CD14-positive monocyte (primary cell): ENCODE measurements around the gene MYO7A. TPM values are rescaled to one million over a fixed set of nuclear protein-coding genes. Genes with fewer than 3 reads are reported as not detected.

Experiments
- DNase-seq, 3 donors: peaks; one replicate each; pipeline ENCODE4 v3.0.0-alpha.2; 2011 to 2022
- H2AFZ ChIP-seq: 2 replicates; pipeline ENCODE4 v1.6.0; 2012; ENCODE audit warnings: mild to moderate bottlenecking, low read depth, low read length, inconsistent platforms; ENCODE audit not compliant: insufficient read depth, poor library complexity, severe bottlenecking
- H3K27ac ChIP-seq, 2 donors: 1 replicate in 1 of 2; 2 replicates in 1 of 2; pipeline ENCODE4 v1.5.1; 2012 to 2013; ENCODE audit warnings: low read length in 2 of 2, control low read depth in 1 of 2, inconsistent platforms in 1 of 2, low read depth in 1 of 2, mild to moderate bottlenecking in 1 of 2
- H3K27me3 ChIP-seq, 2 donors: one replicate each; pipeline versions ENCODE4 v1.6.0 to v1.6.1; 2011 to 2013; ENCODE audit warnings: low read length in 2 of 2; ENCODE audit not compliant: control insufficient read depth in 2 of 2, insufficient read depth in 2 of 2
- H3K36me3 ChIP-seq, 2 donors: replicated peaks in 1 of 2; 1 replicate in 1 of 2; 2 replicates in 1 of 2; pipeline versions ENCODE4 v1.5.1 to v1.6.1; 2012 to 2013; ENCODE audit warnings: low read length in 2 of 2, control low read depth in 1 of 2, inconsistent platforms in 1 of 2, mild to moderate bottlenecking in 1 of 2; ENCODE audit not compliant: insufficient read depth in 2 of 2, control insufficient read depth in 1 of 2
- H3K4me1 ChIP-seq, 2 donors: 1 replicate in 1 of 2; 2 replicates in 1 of 2; pipeline versions ENCODE4 v1.5.1 to v1.6.1; 2012 to 2013; ENCODE audit warnings: low read length in 2 of 2, control low read depth in 1 of 2, inconsistent platforms in 1 of 2, mild to moderate bottlenecking in 1 of 2, moderate library complexity in 1 of 2; ENCODE audit not compliant: insufficient read depth in 2 of 2, control insufficient read depth in 1 of 2
- H3K4me2 ChIP-seq: replicated peaks from 2 replicates; pipeline ENCODE3; 2012; ENCODE audit warnings: low read length, moderate library complexity, mild to moderate bottlenecking; ENCODE audit not compliant: poor library complexity, severe bottlenecking; ENCODE audit errors: extremely low read depth
- H3K4me3 ChIP-seq, 3 experiments: fragments of 200-600 bp in 1 of 3; sonication (generic) in 1 of 3; replicated peaks in 1 of 3; 1 replicate in 2 of 3; 2 replicates in 1 of 3; pipeline ENCODE4 v1.5.1; 2011 to 2013; ENCODE audit warnings: low read length in 3 of 3, mild to moderate bottlenecking in 3 of 3, control low read depth in 2 of 3, low read depth in 2 of 3, inconsistent platforms in 1 of 3, moderate library complexity in 1 of 3
- H3K79me2 ChIP-seq: 2 replicates; pipeline ENCODE4 v1.6.0; 2012; ENCODE audit warnings: mild to moderate bottlenecking, control low read depth, inconsistent platforms, low read length, moderate library complexity; ENCODE audit not compliant: insufficient read depth
- H3K9ac ChIP-seq: 2 replicates; pipeline ENCODE4 v1.6.0; 2017; ENCODE audit warnings: low read length, mild to moderate bottlenecking; ENCODE audit not compliant: insufficient read depth, poor library complexity, severe bottlenecking
- H3K9me3 ChIP-seq, 2 donors: replicated peaks in 1 of 2; 1 replicate in 1 of 2; 2 replicates in 1 of 2; pipeline versions ENCODE4 v1.5.1 to v1.6.1; 2012 to 2013; ENCODE audit warnings: low read length in 2 of 2, control low read depth in 1 of 2; ENCODE audit not compliant: control insufficient read depth in 1 of 2, insufficient read depth in 1 of 2
- H4K20me1 ChIP-seq: 2 replicates; pipeline ENCODE4 v1.6.0; 2012; ENCODE audit warnings: mild to moderate bottlenecking, low read length, control low read depth, moderate library complexity; ENCODE audit not compliant: insufficient read depth
- H3K27ac Mint-ChIP-seq, 7 donors: one replicate each; pipeline ENCODE4 v1.8.0; 2020; ENCODE audit warnings: mild to moderate bottlenecking in 7 of 7, mixed read lengths in 7 of 7, moderate library complexity in 6 of 7, inconsistent platforms in 2 of 7
- H3K27me3 Mint-ChIP-seq, 3 donors: one replicate each; pipeline ENCODE4 v1.8.0; 2021 to 2022; ENCODE audit warnings: low read depth in 3 of 3, mild to moderate bottlenecking in 3 of 3, mixed read lengths in 3 of 3, moderate library complexity in 3 of 3, inconsistent platforms in 1 of 3
- H3K36me3 Mint-ChIP-seq, 2 donors: one replicate each; pipeline ENCODE4 v1.8.0; 2020; ENCODE audit warnings: mixed read lengths in 2 of 2, inconsistent platforms in 1 of 2, mild to moderate bottlenecking in 1 of 2
- H3K4me1 Mint-ChIP-seq: one replicate; pipeline ENCODE4 v1.8.0; 2020; ENCODE audit warnings: mild to moderate bottlenecking, mixed read lengths
- H3K4me3 Mint-ChIP-seq, 2 donors: one replicate each; pipeline ENCODE4 v1.8.0; 2020; ENCODE audit warnings: mild to moderate bottlenecking in 2 of 2, mixed read lengths in 2 of 2, moderate library complexity in 1 of 2
- H3K9me3 Mint-ChIP-seq, 7 donors: one replicate each; pipeline ENCODE4 v1.8.0; 2020 to 2022; ENCODE audit warnings: mixed read lengths in 7 of 7, mild to moderate bottlenecking in 6 of 7, moderate library complexity in 6 of 7, inconsistent platforms in 2 of 7
- WGBS: methylation state at CpG from one replicate; pipeline ENCODE4 v1.1.5; 2013; ENCODE audit warnings: missing lambda C conversion rate; ENCODE audit not compliant: insufficient coverage; 5-methylcytosine and 5-hydroxymethylcytosine counted together
- intact Hi-C, 2 donors: fragments of 100-400 bp; cut with micrococcal nuclease; formaldehyde crosslinking; loops; one replicate each; pipeline versions ENCODE4 v1.15.0 to v1.15.1; 2023
- polyA plus RNA-seq, 3 donors: library from polyadenylated mRNA; depleted of rRNA in 1 of 3; unstranded in 2 of 3; stranded (reverse) in 1 of 3; fragments of 300-500 nt in 2 of 3; fragments of >200 nt in 1 of 3; fragmentation: Illumina TruSeq in 2 of 3; gene quantifications; 1 replicate in 2 of 3; 2 replicates in 1 of 3; pipeline ENCODE4 v1.2.3, GENCODE V29; 2012 to 2021
- TF ChIP-seq, protein P1 (sequence below): fragments of 200-600 bp; IDR thresholded peaks from one replicate; pipeline ENCODE4 v1.8.0; 2022; ENCODE audit warnings: antibody characterized with exemption, mild to moderate bottlenecking

MYO7A gene
- polyA plus RNA-seq, 3 donors: 3.5 to 7.8 (median 3.6) TPM

- peaks cover 7 to 27% of the 10 kb centered on the region in 2 donors for H3K27me3 ChIP-seq
- no peak overlapping the region for H2AFZ ChIP-seq
- DNase-seq: no peak
- H4K20me1 ChIP-seq: no peaks in the 10 kb centered on the region
- no peaks in the 10 kb centered on the region for H3K36me3 ChIP-seq
- H3K4me3 Mint-ChIP-seq: no peak overlapping the region
- H3K4me3 ChIP-seq: no peak overlapping the region
- no peak overlapping the region for H3K27ac Mint-ChIP-seq
- no peaks in the 10 kb centered on the region for H3K36me3 Mint-ChIP-seq
- H3K4me1 ChIP-seq: no peaks in the 10 kb centered on the region
- H3K9me3 ChIP-seq: no peaks in the 10 kb centered on the region
- TF ChIP-seq, protein P1, sequence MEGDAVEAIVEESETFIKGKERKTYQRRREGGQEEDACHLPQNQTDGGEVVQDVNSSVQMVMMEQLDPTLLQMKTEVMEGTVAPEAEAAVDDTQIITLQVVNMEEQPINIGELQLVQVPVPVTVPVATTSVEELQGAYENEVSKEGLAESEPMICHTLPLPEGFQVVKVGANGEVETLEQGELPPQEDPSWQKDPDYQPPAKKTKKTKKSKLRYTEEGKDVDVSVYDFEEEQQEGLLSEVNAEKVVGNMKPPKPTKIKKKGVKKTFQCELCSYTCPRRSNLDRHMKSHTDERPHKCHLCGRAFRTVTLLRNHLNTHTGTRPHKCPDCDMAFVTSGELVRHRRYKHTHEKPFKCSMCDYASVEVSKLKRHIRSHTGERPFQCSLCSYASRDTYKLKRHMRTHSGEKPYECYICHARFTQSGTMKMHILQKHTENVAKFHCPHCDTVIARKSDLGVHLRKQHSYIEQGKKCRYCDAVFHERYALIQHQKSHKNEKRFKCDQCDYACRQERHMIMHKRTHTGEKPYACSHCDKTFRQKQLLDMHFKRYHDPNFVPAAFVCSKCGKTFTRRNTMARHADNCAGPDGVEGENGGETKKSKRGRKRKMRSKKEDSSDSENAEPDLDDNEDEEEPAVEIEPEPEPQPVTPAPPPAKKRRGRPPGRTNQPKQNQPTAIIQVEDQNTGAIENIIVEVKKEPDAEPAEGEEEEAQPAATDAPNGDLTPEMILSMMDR: no peak
- no peak overlapping the region for H3K27ac ChIP-seq
- H3K9me3 Mint-ChIP-seq: no peaks in the 10 kb centered on the region
- H3K4me1 Mint-ChIP-seq: no peaks in the 10 kb centered on the region
- H3K79me2 ChIP-seq: no peaks in the 10 kb centered on the region
- intact Hi-C loops: no loop called here
- WGBS: 67% methylated on average over 3 of the region's 11 CpGs
- H3K27me3 Mint-ChIP-seq: peaks cover 36 to 51% (median 43%) of the 10 kb centered on the region in 3 donors
- H3K9ac ChIP-seq: no peak overlapping the region
- no peak overlapping the region for H3K4me2 ChIP-seq
These were observed 14.3 kb downstream of the MYO7A start for GRCh38 chr11:77142091-77142975.

GRCh38 chr11:77143405-77144020, 15.5 kb downstream of the MYO7A start:
- Histone ChIP-seq H3K4me2 (no peak overlapping the region), H3K9me3 (no peaks in the 10 kb centered on the region), H4K20me1 (no peaks in the 10 kb centered on the region), H3K9ac (no peak overlapping the region), H3K27me3 (peaks cover 4 to 23% of the 10 kb centered on the region in 2 donors), H3K27ac (no peak overlapping the region), H3K4me3 (no peak overlapping the region), H2AFZ (no peak overlapping the region), H3K36me3 (no peaks in the 10 kb centered on the region), H3K4me1 (peaks cover 5% of the 10 kb centered on the region in 2 donors), H3K79me2 (no peaks in the 10 kb centered on the region)
- no peak overlapping the region for H3K4me3 Mint-ChIP-seq
- WGBS: 95% methylated on average over 8 of the region's 8 CpGs
- TF ChIP-seq, protein P1: no peak
- H3K36me3 Mint-ChIP-seq: peaks cover 0 to 1% of the 10 kb centered on the region in 2 donors
- peaks cover 9% of the 10 kb centered on the region for H3K4me1 Mint-ChIP-seq
- no peak for DNase-seq
- no peak overlapping the region for H3K27ac Mint-ChIP-seq
- H3K9me3 Mint-ChIP-seq: no peaks in the 10 kb centered on the region
- intact Hi-C loops: no loop called here
- H3K27me3 Mint-ChIP-seq: peaks cover 32 to 50% (median 39%) of the 10 kb centered on the region in 3 donors
